GM18511 (cell line): ENCODE results near the gene PPP2R2C.

Experiments used
- ATAC-seq: cut with Tn5 transposase; IDR thresholded peaks from one replicate; pipeline ENCODE4 v1.9.1; 2021; ENCODE audit warnings: mild to moderate bottlenecking, moderate library complexity; ENCODE audit not compliant: unreplicated experiment

The PPP2R2C gene

GRCh38 chr4:6368096-6368495, 104.3 kb downstream of the PPP2R2C start:
- no peak for ATAC-seq

GRCh38 chr4:6367371-6367851, 105.0 kb downstream of the PPP2R2C start:
- no peak for ATAC-seq

GRCh38 chr4:6366581-6366980, 105.8 kb downstream of the PPP2R2C start:
- ATAC-seq = no peak

- no peak for ATAC-seq
Observed at GRCh38 chr4:6365545-6366086, 106.8 kb downstream of the PPP2R2C start.

GRCh38 chr4:6364581-6364980, 107.8 kb downstream of the PPP2R2C start:
- no peak for ATAC-seq

- no peak for ATAC-seq
Observed at GRCh38 chr4:6364146-6364545, 108.3 kb downstream of the PPP2R2C start.

GRCh38 chr4:6362896-6363295, 109.5 kb downstream of the PPP2R2C start:
- ATAC-seq = no peak

- no peak for ATAC-seq
Observed at GRCh38 chr4:6362243-6362885, 110.0 kb downstream of the PPP2R2C start.

- no peak for ATAC-seq
Observed at GRCh38 chr4:6361076-6361784, 111.2 kb downstream of the PPP2R2C start.

- ATAC-seq = no peak
Observed at GRCh38 chr4:6360385-6360784, 112.0 kb downstream of the PPP2R2C start.

- no peak for ATAC-seq
Observed at GRCh38 chr4:6359536-6360308, 112.7 kb downstream of the PPP2R2C start.

- no peak for ATAC-seq
Observed at GRCh38 chr4:6357476-6357875, 114.9 kb downstream of the PPP2R2C start.

- no peak for ATAC-seq
Observed at GRCh38 chr4:6356076-6356560, 116.3 kb downstream of the PPP2R2C start.

GRCh38 chr4:6355052-6355451, 117.4 kb downstream of the PPP2R2C start:
- ATAC-seq = no peak

- ATAC-seq = no peak
Observed at GRCh38 chr4:6354626-6355025, 117.8 kb downstream of the PPP2R2C start.

- ATAC-seq = no peak
Observed at GRCh38 chr4:6354119-6354518, 118.3 kb downstream of the PPP2R2C start.

- ATAC-seq = no peak
Observed at GRCh38 chr4:6352031-6352692, 120.3 kb downstream of the PPP2R2C start.

- no peak for ATAC-seq
Observed at GRCh38 chr4:6351246-6352000, 121.0 kb downstream of the PPP2R2C start.

- no peak for ATAC-seq
Observed at GRCh38 chr4:6350646-6351045, 121.8 kb downstream of the PPP2R2C start.
